WTC11 (cell line): ENCODE data around the gene ACTN1. TPM values are rescaled to one million over a fixed set of nuclear protein-coding genes. Genes with fewer than 3 reads are reported as not detected.

ENCODE experiments used
- ATAC-seq: fragments of 200-7000 bp; cut with Tn5 transposase; 2 replicates; pipeline ENCODE4 v1.10.0; 2021; ENCODE audit warnings: mild to moderate bottlenecking, moderate library complexity
- CTCF ChIA-PET: fragments of 300-600 bp; sonication (Branson Sonifier 250); formaldehyde crosslinking; loops from one replicate; lab custom pipeline; 2021; ENCODE audit warnings: antibody characterized with exemption; lab: Charles Lee
- POLR2A ChIA-PET: fragments of 350-600 bp; sonication (Branson Sonifier 250); formaldehyde crosslinking; loops from one replicate; lab custom pipeline; 2021; ENCODE audit warnings: antibody characterized with exemption; lab: Charles Lee
- DNase-seq: peaks from one replicate; pipeline ENCODE4 v3.0.0; 2021; ENCODE audit warnings: low spot score
- H3K27ac Mint-ChIP-seq: 2 replicates; pipeline ENCODE4 v1.8.0; 2021; ENCODE audit warnings: mixed read lengths
- H3K27me3 Mint-ChIP-seq: 2 replicates; pipeline ENCODE4 v1.8.0; 2021; ENCODE audit warnings: low read depth, mild to moderate bottlenecking, moderate library complexity, mixed read lengths
- H3K36me3 Mint-ChIP-seq: 2 replicates; pipeline ENCODE4 v1.8.0; 2021; ENCODE audit warnings: mixed read lengths
- H3K4me1 Mint-ChIP-seq: 2 replicates; pipeline ENCODE4 v1.8.0; 2022; ENCODE audit warnings: mixed read lengths
- H3K4me3 Mint-ChIP-seq: 2 replicates; pipeline ENCODE4 v1.8.0; 2021; ENCODE audit warnings: mild to moderate bottlenecking, moderate library complexity, mixed read lengths
- H3K9me3 Mint-ChIP-seq: 2 replicates; pipeline ENCODE4 v1.8.0; 2021; ENCODE audit warnings: mixed read lengths
- AR ChIP-seq: fragments of 250-450 bp; sonication (Bioruptor Pico); IDR thresholded peaks from 2 replicates; pipeline ENCODE4 v1.9.0; 2021; ENCODE audit warnings: mild to moderate bottlenecking
- CDX4 ChIP-seq: fragments of 250-450 bp; sonication (Bioruptor Pico); IDR thresholded peaks from 2 replicates; pipeline ENCODE4 v1.9.0; 2021; ENCODE audit warnings: moderate library complexity, mild to moderate bottlenecking, inconsistent platforms, borderline replicate concordance
- CREB1 ChIP-seq: sonication (generic); formaldehyde crosslinking; IDR thresholded peaks from 2 replicates; pipeline ENCODE4 v1.8.0; 2023; ENCODE audit warnings: mild to moderate bottlenecking, missing genetic modification reagents
- FOXP1 ChIP-seq: sonication (generic); formaldehyde crosslinking; IDR thresholded peaks from 2 replicates; pipeline ENCODE4 v1.8.0; 2022; ENCODE audit warnings: missing genetic modification reagents, mild to moderate bottlenecking, moderate library complexity, borderline replicate concordance
- FOXP4 ChIP-seq: sonication (generic); formaldehyde crosslinking; IDR thresholded peaks from 2 replicates; pipeline ENCODE4 v1.8.0; 2022; ENCODE audit warnings: mild to moderate bottlenecking, missing genetic modification reagents
- HMGXB4 ChIP-seq: sonication (generic); formaldehyde crosslinking; IDR thresholded peaks from 2 replicates; pipeline ENCODE4 v1.8.1; 2023; ENCODE audit warnings: mild to moderate bottlenecking, moderate library complexity, missing genetic modification reagents
- MAX ChIP-seq: sonication (generic); formaldehyde crosslinking; IDR thresholded peaks from 2 replicates; pipeline ENCODE4 v1.8.0; 2022; ENCODE audit warnings: mild to moderate bottlenecking, missing genetic modification reagents
- NFYB ChIP-seq: sonication (generic); formaldehyde crosslinking; conservative IDR thresholded peaks from 2 replicates; pipeline ENCODE4 v1.8.0; 2022; ENCODE audit warnings: low read depth, missing genetic modification reagents
- PRDM15 ChIP-seq: sonication (generic); formaldehyde crosslinking; IDR thresholded peaks from 2 replicates; pipeline ENCODE4 v1.8.0; 2022; ENCODE audit warnings: missing genetic modification reagents
- SMAD4 ChIP-seq: sonication (generic); formaldehyde crosslinking; IDR thresholded peaks from 2 replicates; pipeline ENCODE4 v1.8.0; 2022; ENCODE audit warnings: mild to moderate bottlenecking, missing genetic modification reagents
- ZBTB21 ChIP-seq: sonication (generic); formaldehyde crosslinking; IDR thresholded peaks from 2 replicates; pipeline ENCODE4 v1.8.1; 2023; ENCODE audit warnings: mild to moderate bottlenecking, missing genetic modification reagents, borderline replicate concordance
- ZNF219 ChIP-seq: sonication (generic); formaldehyde crosslinking; IDR thresholded peaks from 2 replicates; pipeline ENCODE4 v1.8.0; 2023; ENCODE audit warnings: missing genetic modification reagents, mild to moderate bottlenecking, borderline replicate concordance
- ZNF263 ChIP-seq: sonication (generic); formaldehyde crosslinking; IDR thresholded peaks from 2 replicates; pipeline ENCODE4 v1.8.1; 2022; ENCODE audit warnings: low read depth, mild to moderate bottlenecking, moderate library complexity, missing genetic modification reagents
- total RNA-seq: library from RNA; stranded (reverse); gene quantifications from 3 replicates; pipeline ENCODE4 v1.2.3, GENCODE V29; 2021

The ACTN1 gene
- total RNA-seq, 1 experiment from 2014 or later: 196 TPM

GRCh38 chr14:69001375-69001774 is 22.3 kb upstream of the ACTN1 start (continued):
- TF ChIP-seq PRDM15 (CRISPR knock-in tag) (no peak), AR (CRISPR knock-in tag) (no peak)
- TF ChIP-seq, all 79 proteins: peak for 0

GRCh38 chr14:68998062-68998461 is 19.0 kb upstream of the ACTN1 start:
- Mint-ChIP-seq H3K27me3 (peaks cover 4% of the 10 kb centered on the region), H3K36me3 (no peaks in the 10 kb centered on the region), H3K4me1 (peaks cover 10% of the 10 kb centered on the region), H3K9me3 (peaks cover 8% of the 10 kb centered on the region), H3K4me3 (no peak overlapping the region), H3K27ac (no peak overlapping the region; the same call in 1 of the 2 replicates)
- DNase-seq (no peak), ATAC-seq (peak; percentile 76)
- TF ChIP-seq ZBTB21 (CRISPR knock-in tag): no peak
- ChIA-PET CTCF (interaction anchor here (0.7 kb wide), 1 partner anchor 10 kb away, joined by 3 read pairs; no protein-coding TSS in a partner anchor), POLR2A (no interaction called here)

- ATAC-seq (no peak), DNase-seq (no peak)
- Mint-ChIP-seq H3K4me3 (no peak overlapping the region), H3K27me3 (peaks cover 4% of the 10 kb centered on the region), H3K9me3 (peaks cover 8% of the 10 kb centered on the region), H3K36me3 (no peaks in the 10 kb centered on the region), H3K27ac (no peak overlapping the region), H3K4me1 (peaks cover 10% of the 10 kb centered on the region)
- POLR2A ChIA-PET: no interaction called here
- CTCF ChIA-PET: no interaction called here
- TF ChIP-seq CDX4 (CRISPR knock-in tag): no peak
- no peak for TF ChIP-seq AR (CRISPR knock-in tag)
- TF ChIP-seq FOXP1 (CRISPR knock-in tag): no peak
- TF ChIP-seq PRDM15 (CRISPR knock-in tag): no peak
- no peak for TF ChIP-seq ZNF263 (CRISPR knock-in tag)
- TF ChIP-seq HMGXB4: no peak
- TF ChIP-seq SMAD4: no peak
- TF ChIP-seq MAX (CRISPR knock-in tag): no peak
- no peak for TF ChIP-seq FOXP4 (CRISPR knock-in tag)
- TF ChIP-seq CREB1 (CRISPR knock-in tag): no peak
- TF ChIP-seq NFYB (CRISPR knock-in tag): no peak
- no peak for TF ChIP-seq ZNF219
These were observed 16.6 kb upstream of the ACTN1 start for GRCh38 chr14:68995731-68996130.
